GM18519 (cell line): ENCODE results near the gene C2CD2.
"Not testable (repeated sequence)": the region's sequence is repeated elsewhere in the genome, so short reads cannot be mapped to it uniquely, and the experiment has no call there.

Source experiments
- ATAC-seq: cut with Tn5 transposase; IDR thresholded peaks from one replicate; pipeline ENCODE4 v1.9.1; 2021; ENCODE audit warnings: mild to moderate bottlenecking, moderate library complexity; ENCODE audit not compliant: unreplicated experiment, low FRiP score

C2CD2 gene

DNA sequence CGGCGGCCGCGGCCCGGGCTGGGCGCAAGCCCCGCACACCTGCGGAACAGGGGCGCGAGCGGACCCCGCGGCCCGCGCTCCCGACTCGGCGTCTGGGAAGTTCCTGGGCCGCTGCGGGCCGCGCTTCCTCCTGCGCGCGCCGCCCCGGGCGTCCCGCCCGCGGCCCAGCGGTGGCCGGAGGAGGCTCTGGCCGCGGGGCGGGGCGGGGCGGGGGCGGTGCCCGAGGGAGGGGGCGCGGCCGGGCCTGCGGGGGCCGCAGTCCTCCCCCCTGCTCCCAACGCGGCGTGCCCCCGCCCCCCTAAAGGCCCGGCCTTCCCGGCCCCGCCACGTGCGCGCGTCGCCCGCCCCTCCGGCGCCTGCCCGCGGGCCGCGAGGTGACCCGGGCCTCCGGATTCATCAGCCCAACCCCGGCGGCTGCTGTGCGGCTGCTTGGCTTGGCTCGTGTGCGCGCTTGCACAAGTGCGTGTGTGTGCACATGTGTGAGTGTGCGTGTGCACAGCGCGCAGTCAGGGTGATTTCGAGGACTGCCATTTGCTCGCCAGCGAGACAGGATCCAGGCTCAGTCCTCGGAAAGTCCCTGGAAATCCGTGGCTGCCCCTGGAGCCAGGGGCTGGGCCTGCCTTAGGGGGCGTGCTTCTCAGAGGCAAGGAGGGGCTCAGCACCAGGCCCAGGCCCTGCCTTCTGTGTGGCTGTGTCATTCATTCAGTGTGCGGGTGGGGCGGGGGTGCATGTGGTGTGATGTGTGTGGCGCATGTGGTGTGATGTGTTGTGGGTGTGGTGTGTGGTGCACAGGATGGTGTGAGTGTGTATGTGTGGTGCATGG is at the start of gene C2CD2:
Gene C2CD2, minus strand, starts transcription at position 188 of the 823 bp plus-strand sequence. CDS start 370 bp downstream, outside the sequence.
- no peak for ATAC-seq

DNA sequence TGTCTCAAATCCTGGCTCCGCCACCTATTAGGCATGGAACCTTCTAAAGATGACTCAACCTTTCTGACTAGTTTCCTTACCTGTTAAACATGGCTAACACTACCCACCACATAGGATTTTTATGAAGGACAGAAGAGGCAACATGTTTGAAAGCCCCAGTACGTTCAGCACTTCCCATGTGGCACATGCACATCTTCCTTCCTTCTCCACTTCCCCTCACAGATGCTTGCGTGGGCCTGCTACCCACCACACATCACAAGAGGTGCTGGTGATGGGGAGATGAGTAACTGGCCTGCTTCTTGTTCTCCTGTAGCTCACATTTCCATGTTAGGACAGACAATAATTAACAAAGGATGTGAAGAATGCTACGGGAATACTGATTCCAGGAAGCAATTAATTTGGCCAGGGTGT is 49.2 kb upstream of the C2CD2 start:
- no peak for ATAC-seq

DNA sequence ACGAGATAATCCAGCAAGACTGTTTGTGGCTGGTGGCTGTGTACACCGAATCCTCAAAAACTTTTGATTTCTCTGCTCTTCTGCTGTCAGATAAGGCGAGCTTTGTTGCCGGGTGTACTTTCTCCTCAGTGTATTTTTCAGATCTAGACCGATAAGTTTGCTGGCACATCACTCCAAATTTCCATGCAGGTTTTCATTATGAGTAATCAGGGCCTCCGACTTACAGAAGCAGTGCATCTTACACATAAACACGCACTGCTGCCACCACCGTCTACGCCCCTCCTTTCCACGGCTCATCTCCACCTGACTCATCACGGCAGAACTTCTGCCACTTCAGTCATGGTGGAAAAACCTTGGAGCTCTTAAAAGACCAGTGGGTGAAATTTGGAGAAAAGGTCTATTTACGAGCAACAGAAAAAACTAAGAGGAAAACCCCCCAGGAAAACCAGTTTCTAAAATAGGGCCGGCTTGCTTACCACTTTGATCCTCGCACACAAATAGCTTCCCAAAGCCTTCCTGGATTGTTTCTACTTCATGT is 48.7 kb upstream of the C2CD2 start:
- ATAC-seq = peak; percentile 63

DNA sequence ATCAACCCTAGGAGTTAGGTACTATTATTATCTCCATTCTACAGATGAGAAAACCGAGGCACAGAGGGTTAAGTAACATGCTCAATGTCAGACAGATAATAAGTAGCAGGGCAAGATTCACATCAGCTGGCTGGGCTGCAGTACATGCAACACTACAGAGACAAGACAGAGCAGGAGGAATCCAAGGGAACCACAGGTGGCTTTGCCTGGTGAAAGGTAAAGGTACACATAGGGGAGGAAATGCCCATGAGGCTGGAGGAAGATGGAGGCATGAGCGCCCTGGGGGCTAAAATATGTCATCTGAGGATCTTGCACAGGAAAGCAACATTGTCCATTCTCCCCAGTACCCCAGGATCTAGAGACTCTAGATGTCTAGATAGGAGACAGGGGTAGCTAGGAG is 48.0 kb upstream of the C2CD2 start:
- ATAC-seq = no peak

DNA sequence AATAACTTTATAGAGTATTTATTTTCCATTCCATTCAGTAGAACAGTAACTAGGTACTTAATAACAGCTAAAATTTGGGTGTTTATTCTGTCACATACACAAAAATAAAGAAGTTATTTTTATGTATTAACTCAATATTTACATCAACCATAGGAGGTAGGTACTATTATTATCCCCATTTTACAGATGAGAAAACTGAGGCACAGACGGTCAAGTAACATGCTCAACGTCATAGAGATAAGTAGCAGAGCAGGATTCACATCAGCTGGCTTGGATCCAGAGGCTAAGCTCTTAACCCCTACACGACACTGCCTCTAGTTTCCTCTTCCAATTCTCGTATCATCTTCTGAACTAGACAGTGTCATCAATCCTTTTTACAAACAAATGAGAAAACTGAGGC is 47.1 kb upstream of the C2CD2 start:
- ATAC-seq = no peak

DNA sequence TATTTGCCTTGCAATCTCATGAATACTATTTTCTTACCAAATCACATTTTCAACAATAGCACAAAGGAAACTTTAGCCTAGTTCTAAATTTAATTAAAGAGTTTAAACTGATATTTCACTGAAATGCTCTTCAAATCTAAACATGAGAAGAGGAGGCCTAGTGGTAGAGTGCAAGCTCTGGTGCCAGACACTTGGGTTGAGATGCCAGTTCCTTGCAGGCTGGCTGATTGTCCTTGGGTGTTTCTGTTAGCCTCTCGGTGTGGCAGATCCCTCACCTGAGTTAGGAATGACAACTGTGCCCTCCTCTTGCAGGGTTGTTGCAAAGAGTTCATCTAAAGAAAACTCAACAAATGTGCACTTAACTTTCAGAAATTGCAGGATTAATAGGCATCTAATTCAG is 43.8 kb upstream of the C2CD2 start:
- ATAC-seq = no peak

DNA sequence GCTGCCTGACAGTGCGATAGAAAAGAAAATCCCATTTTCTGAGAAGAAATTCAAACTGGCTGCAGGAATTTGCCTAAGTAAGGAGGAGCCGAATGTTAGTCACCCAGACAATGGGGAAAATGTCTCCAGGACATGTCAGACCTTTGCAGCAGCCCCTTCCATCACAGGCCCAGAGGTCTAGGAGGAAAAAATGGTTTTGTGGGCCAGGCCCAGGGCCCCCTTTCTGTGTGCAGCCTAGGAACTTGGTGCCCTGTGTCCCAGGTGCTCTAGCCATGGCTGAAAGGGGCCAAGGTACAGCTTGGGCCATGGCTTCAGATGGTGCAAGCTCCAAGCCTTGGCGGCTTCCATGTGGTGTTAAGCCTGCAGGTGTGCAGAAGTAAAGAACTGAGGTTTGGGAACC is 41.8 kb upstream of the C2CD2 start:
- ATAC-seq = no peak

DNA sequence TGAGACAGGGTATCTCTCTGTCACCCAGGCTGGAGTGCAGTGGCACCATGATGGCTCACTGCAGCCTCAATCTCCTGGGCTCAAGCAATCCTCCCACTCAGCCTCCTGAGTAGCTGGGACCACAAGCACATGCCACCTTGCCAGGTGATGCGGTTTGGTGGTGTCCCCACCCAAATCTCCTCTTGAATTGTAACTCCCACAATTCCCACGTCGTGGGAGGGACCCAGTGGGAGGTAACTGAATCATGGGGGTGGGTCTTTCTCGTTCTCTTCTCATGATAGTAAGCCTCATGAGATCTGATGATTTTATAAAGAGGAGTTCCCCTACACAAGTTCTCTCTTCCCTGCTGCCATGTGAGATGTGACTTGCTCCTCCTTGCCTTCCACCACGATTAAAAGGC is 40.8 kb upstream of the C2CD2 start:
- ATAC-seq = not testable (repeated sequence)

DNA sequence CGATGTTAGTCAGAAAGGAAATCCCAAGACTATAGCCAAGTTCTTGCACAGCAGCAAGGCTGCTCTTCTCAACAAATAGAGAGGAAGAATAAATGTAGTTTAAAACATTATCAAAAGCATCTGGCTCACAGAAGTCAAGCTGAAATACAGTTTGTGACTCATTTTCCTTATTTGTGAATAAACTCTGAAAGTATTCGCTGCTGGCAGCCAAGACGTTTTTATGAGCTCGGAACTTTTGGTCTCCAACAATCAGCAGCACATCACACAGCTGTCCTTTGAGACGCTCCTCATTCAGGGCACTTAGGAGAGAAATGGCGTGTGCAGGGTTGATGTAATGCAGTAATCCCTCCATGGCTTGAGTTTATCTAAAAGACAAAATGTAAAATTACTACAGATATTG is 39.9 kb upstream of the C2CD2 start:
- no peak for ATAC-seq

DNA sequence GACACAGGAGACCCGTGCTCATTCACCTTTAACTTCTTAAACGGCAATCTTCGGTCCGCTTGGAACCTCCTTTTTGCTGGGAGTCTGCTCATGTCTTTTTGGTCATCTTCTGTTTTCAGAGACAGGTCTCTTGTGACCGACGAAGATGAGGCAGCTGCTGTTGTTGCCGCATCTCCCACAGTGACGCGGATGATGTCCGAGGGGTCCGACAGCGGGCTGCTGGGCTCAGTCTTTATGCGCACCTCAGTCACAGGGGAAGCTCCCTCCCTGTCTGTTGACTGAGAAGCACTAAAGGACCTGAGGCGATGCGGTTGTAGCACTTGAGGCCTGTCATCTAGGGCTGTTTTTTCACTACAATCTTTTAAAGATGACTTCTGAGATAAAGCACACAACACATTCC is 38.8 kb upstream of the C2CD2 start:
- no peak for ATAC-seq

DNA sequence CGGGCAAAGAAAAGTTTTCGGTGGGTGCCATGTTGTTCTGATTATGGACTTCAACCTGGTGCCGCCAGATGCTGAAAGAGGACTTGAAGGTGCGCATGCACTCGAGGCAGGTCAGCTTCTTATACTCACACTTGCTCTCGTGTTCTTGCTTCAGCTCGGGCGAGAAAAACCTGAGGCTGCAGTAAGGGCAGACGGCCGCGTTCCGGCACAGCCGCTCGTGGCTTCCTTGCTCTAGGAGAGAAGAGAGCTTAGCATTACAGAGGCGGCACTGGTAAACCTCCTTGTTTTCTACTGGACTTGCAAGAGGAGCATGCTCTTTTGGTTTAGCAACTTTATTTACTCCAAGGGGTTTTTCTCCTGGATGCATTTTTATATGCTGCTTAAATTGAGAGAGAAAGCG is 37.8 kb upstream of the C2CD2 start:
- ATAC-seq = no peak

DNA sequence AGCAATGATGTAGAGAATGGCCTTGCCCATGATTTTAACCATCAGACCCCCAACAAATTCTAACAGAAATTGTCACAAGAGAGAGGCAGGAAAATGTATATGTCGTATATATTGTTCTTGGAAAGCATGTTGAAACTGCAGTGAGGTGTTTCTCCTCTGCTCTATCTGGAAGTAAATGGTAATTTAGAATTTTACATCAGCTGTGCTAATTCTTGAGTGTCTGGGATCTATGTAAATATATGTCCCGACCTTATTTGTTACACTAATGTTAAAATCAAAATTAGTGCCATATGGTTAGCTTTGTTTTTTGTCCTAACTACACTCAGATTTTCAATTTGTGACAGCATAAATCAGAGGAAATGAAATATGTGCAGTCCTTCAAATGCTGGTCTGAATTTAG is 35.9 kb upstream of the C2CD2 start:
- ATAC-seq = no peak

DNA sequence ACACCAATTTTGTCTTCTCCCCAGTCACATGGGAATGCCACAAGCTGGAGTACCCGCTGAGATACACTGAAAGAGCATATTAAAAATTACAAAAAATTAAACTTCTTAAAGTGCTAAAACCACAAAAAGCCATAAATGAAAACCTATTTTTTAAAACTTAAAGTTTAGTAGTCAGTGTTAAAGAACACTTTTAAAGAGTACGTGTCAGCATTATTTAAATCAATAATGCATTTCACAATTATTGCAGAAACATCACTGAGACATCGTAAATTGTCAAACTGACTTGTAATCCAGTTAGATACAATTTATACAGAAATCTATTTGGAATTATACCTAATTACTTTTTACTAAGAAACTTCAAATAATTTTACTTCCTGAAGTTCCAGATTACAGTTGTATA is 33.5 kb upstream of the C2CD2 start:
- no peak for ATAC-seq

DNA sequence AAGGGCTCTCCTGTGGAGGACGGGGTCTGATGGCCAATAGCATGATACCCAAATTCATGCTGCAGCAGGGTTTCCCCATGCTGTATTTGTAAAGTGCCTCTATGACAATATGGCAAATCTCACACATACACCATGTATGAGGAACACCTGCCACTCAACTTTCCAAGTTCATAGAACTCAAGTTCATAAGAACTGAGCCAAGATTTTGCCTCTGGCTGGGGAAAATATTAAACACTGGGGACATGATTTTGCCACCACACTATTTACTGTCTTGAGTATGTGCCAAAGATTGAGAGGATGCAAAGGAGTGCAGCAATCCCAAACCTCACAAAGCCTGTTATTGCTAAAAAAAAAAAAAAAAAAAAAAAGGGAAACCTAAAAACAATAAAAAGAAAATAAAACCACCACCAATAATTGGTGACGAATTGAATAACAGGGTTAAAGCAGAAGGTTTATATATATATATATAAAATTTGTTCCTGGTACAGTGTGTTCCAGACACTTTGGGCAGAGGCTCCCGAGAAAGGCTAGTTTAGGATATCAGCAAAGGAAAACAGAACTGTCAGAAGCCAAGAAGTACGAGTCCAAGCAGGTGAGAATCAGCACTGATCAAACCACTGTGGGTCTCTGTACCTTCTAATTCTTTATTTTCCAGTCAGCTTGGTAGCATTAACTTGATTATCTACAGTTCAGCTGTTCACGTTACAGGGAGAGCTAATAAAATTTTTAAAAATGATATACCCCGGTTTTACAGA is 32.0 kb upstream of the C2CD2 start:
- ATAC-seq = no peak

DNA sequence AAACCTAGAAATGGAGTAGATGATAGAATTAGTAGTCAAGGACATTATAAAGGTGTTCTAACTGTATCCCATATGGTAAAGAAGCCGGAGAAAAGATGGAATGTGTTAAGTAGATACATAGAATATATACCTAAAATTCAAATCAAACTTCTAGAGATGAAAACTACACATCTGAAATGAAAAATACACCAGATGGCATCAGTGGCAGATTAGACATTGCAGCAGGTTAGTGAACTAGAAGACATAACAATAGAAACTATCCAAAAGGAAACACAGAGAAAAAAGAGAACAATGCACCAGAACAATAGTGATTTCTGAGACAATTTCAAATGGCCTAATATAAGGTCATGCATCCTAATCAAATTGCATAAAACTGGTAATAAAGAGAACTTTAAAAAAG is 29.4 kb upstream of the C2CD2 start:
- ATAC-seq = no peak

DNA sequence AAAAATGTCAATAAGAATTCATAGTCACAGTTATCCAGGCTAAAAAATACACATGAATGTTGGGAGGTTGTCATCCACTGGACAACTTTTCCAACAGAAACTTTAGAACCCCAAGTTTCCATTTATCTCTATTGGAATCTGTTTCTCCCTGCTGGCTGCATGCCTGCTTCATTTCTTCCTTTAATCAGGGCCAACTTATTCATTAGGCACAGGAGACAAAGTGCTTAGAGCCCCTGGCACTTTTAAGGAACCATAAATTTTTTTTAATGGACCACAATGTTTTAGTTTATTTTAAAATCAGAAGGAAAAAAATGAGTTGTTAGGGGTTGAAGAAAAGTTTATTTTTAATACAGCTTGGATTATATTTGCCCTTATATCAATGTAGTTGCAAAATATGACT is 26.7 kb upstream of the C2CD2 start:
- no peak for ATAC-seq

DNA sequence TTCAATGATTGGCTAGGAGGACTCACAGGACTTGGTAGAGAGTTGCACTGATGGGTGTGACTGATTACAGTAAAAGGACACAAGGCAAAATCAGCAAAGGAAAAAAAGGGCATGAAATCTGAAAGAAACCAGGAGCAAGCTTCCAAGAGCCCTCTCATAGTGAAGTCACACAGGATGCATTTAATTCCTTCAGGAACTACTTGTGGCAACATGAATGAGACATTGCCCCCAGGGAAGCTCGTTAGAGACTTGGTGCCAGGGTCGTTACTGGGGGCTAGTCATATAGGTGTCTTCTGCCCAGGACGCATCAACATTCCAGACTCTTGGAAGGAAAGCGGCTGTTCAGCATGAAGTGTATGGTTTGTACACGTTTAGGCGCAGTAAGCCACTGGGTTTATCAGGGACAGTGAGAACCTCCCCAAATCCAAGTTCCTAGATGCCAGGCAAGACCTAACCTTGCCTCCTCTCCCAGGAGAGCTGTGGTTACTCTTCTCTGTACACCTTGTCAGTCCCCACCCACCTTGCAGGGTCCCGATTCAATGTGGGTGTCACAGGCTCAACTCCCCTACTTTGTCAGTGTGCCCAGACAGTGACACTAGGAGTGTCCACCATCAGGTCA is 26.0 kb upstream of the C2CD2 start:
- no peak for ATAC-seq

DNA sequence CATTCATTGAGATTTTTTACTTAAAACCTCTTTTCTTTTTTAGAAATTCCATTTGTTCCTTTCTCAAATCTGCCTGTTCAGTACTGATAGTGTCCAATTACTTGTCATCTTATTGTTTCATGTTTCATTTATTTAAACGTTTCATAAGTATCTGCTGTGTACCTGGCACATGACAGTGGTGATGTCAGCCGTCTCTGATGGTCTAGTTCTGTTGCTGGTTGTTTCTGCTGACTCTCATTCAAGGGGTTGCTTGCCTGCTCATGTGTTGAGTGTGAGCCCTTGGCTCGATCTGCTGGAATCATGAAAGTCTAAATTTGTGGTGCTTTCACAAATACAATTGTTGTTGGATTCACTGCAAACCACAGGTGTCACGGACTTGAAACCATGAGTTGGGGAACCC is 25.5 kb upstream of the C2CD2 start:
- ATAC-seq = no peak

DNA sequence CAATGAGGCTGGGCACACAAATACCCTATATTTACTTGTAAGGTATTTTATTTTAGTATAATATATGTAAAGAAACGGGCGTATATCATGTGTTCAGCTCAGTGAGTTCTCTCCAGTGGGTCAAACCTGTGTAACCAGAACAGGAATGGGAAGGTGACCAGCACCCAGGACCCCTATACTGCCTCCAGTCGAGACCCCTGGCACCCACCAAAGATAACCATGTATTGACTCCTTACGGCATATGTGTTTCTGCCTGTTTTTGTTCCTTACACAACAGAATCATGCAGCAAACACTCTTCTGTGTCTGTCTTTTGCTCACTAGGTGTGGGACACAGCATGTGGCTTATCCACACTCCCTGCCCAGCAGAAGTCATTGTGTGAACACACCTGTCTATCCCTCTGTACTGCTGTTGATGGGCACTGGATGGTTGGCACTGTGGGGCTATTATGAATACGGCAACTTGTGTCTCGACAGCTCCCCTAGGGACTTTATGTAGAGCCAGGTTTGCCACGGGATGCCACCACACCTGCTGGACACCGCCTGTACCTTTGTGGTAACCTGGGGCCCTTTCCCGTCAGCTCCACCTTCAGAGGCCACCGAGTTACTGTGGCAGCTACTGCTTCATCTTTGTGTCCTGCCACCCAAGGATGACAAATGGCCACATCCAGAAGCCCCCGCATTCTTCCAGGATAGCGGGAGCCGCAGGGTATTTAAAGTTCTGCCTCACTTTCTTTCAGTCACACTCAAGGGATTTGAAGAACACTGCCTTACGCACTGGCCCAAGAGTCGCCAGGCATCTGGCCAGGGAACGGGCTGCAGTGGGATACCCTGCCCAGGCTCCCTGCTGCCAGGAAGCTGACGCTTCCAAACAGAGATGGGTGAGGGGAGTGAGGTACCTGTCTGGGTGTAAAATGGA is 23.5 kb upstream of the C2CD2 start:
- no peak for ATAC-seq

DNA sequence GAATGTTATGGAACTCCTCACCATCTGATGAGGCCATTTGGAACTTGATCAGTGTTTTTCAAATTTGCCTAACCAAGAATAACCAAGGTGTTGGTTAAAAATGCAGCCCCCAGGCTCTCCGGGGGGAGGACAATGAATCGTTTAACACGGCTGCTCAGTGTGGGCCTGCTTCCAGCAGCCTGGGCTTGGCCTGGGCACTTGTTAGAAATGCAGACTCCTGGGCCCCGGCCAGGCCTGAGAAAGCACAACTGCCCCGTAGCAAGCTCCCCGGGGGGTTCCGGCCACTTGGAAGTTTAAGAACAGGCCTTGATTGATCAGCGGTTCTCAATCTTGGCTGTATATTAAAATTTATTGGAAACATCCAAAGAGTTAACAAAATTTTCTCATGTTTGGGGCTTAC is 22.8 kb upstream of the C2CD2 start:
- no peak for ATAC-seq
